ENCODE data around the gene SCUBE3.

Gene SCUBE3

GRCh38 chr6:35185302-35185681, 28.5 kb upstream of the SCUBE3 start:
- in situ Hi-C loops (cut with HindIII; ENCODE audit: low sequenced_read_pairs), result no loop called here
- H3K4me3 ChIP-seq (ENCODE audit: low read depth, low read length), result no peak overlapping the region
- TF ChIP-seq, protein P1, sequence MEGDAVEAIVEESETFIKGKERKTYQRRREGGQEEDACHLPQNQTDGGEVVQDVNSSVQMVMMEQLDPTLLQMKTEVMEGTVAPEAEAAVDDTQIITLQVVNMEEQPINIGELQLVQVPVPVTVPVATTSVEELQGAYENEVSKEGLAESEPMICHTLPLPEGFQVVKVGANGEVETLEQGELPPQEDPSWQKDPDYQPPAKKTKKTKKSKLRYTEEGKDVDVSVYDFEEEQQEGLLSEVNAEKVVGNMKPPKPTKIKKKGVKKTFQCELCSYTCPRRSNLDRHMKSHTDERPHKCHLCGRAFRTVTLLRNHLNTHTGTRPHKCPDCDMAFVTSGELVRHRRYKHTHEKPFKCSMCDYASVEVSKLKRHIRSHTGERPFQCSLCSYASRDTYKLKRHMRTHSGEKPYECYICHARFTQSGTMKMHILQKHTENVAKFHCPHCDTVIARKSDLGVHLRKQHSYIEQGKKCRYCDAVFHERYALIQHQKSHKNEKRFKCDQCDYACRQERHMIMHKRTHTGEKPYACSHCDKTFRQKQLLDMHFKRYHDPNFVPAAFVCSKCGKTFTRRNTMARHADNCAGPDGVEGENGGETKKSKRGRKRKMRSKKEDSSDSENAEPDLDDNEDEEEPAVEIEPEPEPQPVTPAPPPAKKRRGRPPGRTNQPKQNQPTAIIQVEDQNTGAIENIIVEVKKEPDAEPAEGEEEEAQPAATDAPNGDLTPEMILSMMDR (IDR thresholded peaks at IDR 0.05; ENCODE audit: low read depth, low read length), result no peak
- DNase-seq (ENCODE audit: low read depth, low spot score), result peak; percentile 65

- no peak overlapping the region for H3K4me3 ChIP-seq (ENCODE audit: low read depth, low read length)
- TF ChIP-seq, protein P1 (IDR thresholded peaks at IDR 0.05; ENCODE audit: low read depth, low read length), result no peak
- DNase-seq (ENCODE audit: low read depth, low spot score), result no peak
- in situ Hi-C loops (cut with HindIII; ENCODE audit: low sequenced_read_pairs), result no loop called here
Measured at GRCh38 chr6:35185971-35186370, 27.8 kb upstream of the SCUBE3 start.

GRCh38 chr6:35186571-35186970, 27.2 kb upstream of the SCUBE3 start:
- no peak for DNase-seq (ENCODE audit: low read depth, low spot score)
- TF ChIP-seq, protein P1 (IDR thresholded peaks at IDR 0.05; ENCODE audit: low read depth, low read length), result no peak

GRCh38 chr6:35188886-35189285, 24.9 kb upstream of the SCUBE3 start:
- TF ChIP-seq, protein P1 (IDR thresholded peaks at IDR 0.05; ENCODE audit: low read depth, low read length), result no peak
- in situ Hi-C loops (cut with HindIII; ENCODE audit: low sequenced_read_pairs), result no loop called here
- DNase-seq (ENCODE audit: low read depth, low spot score), result no peak
- H3K4me3 ChIP-seq (ENCODE audit: low read depth, low read length), result no peak overlapping the region

More at GRCh38 chr6:35186571-35186970, 27.2 kb upstream of the SCUBE3 start:
- H3K4me3 ChIP-seq (ENCODE audit: low read depth, low read length), result no peak overlapping the region
- in situ Hi-C loops (cut with HindIII; ENCODE audit: low sequenced_read_pairs), result no loop called here

DNA sequence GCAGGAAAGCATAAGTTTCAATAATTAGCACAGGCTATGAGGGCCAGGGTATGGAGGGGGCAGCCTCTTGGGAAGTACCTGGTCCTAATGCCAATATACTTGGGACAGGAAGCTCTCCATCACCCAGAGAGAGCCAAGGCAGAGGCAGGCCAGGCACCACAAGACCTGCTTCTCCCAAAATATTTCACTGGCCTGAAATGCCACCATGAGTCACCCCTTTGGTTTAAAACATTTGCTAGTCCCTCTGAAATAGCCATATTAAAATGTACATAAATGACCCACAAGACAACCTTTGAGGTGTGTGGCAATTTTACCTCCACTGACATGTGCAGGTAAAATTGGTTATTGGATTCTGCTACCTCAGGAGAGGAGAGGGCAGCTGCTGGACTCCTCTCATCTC, 23.4 kb upstream of the SCUBE3 start:
- TF ChIP-seq, protein P1 (IDR thresholded peaks at IDR 0.05; ENCODE audit: low read depth, low read length), result no peak
- DNase-seq (ENCODE audit: low read depth, low spot score), result no peak
- no peak overlapping the region for H3K4me3 ChIP-seq (ENCODE audit: low read depth, low read length)
- in situ Hi-C loops (cut with HindIII; ENCODE audit: low sequenced_read_pairs), result no loop called here

- in situ Hi-C loops (cut with HindIII; ENCODE audit: low sequenced_read_pairs), result no loop called here
Measured at GRCh38 chr6:35191889-35192288, 21.9 kb upstream of the SCUBE3 start.

More at GRCh38 chr6:35191889-35192288, 21.9 kb upstream of the SCUBE3 start:
- H3K4me3 ChIP-seq (ENCODE audit: low read depth, low read length), result no peak overlapping the region
- TF ChIP-seq, protein P1 (IDR thresholded peaks at IDR 0.05; ENCODE audit: low read depth, low read length), result no peak
- no peak for DNase-seq (ENCODE audit: low read depth, low spot score)
